ENCODE measurements around the gene WWOX.

Gene WWOX

DNA sequence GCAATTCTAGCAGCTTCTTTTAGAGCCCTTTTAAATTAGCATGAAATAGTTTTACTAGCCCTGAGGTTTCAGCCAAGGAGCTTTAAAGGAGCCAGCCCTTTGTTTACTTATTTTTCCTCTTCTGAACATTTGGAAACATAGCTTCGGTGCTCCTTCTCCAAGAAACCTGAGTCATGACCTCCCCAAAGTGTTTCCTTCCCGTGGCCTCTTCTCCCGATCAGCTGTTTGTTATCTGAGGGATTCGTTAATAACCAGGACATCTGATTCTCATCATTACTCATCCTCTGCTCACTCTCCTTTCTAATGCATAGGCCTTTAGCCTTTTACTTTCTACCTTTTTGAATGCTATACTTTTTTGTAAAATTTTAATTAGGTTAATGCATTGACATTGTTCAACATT lies 204.5 kb downstream of the WWOX start:
- DNase-seq (ENCODE audit: low read depth), result no peak

DNA sequence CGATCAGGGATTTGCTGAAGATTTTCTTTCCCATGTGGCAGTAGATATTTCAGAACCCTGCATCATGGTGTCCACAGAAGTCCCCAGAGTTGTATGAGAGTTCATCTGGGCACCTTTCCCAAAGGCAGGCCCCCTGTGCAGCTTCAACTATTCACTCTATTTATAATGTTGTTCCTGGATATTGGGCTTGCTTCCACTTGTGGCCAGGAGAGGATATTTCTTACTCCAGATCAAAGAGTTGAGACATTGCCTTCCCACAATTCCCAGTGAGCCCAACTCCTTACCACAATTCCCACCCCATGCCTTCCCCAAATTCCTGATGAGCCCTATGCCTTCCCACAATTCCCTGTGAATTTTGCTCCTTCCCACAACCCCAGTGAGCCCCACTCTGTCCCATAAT lies 206.9 kb downstream of the WWOX start:
- DNase-seq (ENCODE audit: low read depth), result no peak

DNA sequence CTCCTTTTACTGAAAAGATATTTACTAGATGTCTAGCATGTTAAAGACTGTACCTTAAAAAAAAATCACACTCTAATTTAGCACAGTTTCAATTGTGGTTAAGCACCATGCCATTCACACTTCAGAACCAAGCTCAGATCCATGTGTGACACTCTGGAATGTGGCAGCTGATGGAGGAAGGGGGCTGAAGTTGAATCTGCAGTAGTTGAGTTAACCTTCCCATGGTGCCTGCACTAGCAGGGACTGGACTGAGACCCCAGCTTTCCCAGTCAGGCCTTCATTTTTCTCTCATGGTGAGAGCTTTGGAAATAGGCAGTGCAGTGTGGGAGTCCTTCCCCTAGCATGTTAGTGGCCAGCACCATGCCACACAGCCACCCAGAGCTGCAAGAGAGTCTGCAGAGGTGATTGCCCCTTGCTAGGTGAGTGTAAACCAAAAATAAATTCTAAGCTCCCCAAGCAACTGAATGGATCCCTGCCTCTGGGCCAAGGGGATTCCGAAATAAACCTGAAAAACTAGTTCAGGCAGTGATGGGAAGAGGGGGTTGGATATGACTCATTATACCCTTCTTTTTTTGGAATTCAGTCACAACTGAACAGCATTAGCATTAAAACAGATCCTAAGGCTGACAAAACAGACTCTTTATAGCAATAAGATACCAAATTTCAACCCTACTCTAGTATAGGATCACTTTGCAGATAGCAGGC lies 208.5 kb downstream of the WWOX start:
- DNase-seq (ENCODE audit: low read depth), result no peak

DNA sequence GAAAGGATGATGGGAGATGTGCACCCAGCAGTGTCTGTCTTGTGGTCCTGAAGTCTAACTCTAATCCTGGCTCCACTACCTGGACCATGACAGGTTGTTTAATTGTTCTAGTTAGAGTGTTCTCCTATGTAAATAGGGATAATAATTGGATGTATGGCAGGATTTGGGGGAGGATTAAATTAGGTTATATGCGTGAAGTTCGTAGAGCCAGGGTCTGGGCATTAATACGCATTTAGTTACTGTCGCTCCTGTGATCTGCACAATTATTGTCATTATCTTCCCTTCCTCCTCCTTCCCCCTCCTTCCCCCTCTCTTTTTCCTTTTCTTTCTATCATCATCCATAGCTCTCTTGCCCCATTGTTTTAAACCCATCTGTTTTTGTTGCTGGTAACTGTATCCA lies 210.3 kb downstream of the WWOX start:
- DNase-seq (ENCODE audit: low read depth), result no peak

DNA sequence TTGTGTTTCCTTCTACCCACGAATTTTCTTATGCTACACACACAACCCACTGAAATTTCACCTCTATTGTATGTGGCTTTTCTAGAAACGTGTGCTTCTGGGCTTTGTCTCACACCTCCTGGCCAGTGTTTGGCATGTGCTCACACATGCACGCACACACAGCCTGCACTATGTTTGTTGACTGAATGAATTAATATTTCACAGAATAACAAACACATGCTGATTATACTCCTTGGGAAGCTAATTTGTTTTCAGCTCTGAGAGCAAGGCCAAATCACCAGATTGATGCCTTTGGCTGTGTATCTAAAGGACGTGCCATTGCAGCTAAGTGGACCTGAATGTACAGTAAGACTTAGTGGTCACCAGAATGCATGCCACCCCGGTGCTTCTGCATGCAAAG lies 210.7 kb downstream of the WWOX start:
- DNase-seq (ENCODE audit: low read depth), result no peak

DNA sequence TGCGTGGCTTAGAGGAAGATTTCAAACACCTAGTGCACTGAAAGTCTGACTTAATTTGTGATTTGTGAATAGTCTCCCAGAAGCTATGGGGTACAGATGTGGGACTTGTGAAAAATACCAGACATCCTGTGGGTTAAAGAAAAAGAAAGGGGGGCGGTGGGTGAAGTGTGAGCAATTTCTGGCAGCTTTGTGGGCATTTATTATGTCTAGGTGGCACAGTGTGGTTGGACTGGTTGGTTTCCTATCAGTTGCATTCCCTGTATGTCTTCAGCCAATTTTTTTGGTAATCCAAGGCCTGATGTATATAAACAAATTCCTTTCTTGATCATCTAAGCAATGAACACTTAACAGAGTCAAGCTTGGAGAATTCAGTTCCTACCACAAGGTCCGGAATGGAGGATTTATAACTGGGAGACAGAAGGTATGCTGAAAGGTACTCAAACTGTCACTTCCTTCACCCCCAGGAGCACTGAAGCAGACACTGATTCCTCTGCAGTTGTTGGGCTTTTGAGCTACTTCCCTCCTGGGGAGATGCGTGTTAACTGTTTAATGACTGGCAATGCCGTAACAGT lies 211.6 kb downstream of the WWOX start:
- no peak for DNase-seq (ENCODE audit: low read depth)

DNA sequence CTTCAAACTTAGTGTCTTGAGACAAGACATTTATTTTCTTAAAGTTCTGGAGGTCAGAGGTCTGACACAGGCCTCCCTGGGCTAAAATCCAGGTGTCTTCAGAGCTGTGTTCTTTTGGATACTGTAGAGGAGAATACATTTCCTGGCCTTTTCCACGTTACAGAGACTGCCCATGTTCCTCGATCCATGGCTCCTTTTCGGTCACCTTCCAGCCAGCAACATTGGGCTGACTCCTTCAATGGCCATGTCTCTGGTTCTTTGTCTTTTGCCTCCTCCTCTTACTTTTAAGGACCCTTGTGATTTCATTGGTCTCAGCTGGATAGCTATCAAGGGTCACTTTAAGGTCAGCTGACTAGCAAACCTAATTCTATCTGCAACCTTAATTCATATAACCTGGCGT lies 212.4 kb downstream of the WWOX start:
- no peak for DNase-seq (ENCODE audit: low read depth)

DNA sequence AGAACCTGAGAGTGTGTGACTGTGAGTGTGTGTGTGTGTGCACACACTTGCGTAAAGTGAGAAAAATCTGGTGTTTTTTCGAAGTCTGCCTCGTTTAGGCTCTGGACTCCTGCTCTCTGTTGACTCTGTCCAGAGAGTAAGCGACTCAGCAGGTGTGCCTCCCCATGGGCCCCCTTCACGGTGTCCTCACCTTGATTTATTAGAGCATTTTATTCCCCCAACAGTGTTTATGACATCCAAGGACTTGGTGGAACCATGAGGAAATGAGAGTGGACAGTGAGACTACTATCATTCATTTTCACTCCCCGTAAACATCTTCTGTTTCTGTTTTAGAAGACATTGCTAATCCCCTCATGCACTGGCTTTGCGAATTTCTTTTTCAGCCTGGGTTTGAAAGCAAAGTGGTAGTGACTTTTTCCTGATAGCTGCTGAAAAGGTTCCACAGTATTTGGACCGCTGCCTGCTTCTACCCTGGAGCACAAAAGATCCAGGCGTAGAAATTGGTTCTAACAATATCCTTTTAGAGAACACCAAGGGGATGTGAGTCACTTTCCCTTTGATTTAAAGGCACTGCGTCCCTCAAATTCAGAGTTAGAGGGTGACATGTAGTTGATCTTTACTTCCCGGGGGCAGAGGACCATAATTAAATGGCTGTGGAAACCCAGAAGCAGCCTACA lies 218.2 kb downstream of the WWOX start:
- no peak for DNase-seq (ENCODE audit: low read depth)

DNA sequence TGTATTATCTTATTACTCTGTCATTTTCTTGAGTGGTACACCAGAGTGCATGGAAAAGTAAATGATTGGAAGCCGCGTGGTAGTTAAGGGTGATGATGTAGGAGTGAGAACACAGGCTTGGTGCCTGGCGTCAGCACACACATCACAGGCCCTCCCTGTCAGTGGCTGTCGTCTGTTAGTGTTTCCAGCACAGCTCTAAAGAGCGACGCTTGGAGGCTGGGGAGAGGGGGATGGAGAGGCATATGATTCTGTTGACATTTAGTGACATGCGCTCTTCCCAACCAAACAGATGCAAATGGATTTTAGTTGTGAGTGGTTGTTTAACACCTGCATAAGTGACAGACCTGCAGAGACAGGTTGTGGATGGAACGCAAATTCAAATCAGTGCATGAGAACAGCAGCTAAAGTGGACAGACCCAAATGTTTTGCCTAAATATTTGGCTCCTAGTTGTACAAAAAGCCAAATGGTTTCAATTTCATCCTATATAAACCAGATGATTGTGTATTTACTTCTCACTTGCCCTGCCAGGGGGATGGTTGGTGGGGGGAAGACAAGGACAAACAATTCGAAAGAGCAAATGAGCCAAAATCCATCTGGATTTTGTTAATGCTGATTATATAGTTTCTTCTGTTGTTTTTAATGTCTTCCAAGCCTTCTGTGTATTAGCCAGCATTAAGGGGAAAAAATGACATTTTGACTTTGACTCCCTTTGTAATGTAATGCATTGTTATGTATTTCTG lies 222.3 kb downstream of the WWOX start:
- no peak for DNase-seq (ENCODE audit: low read depth)

DNA sequence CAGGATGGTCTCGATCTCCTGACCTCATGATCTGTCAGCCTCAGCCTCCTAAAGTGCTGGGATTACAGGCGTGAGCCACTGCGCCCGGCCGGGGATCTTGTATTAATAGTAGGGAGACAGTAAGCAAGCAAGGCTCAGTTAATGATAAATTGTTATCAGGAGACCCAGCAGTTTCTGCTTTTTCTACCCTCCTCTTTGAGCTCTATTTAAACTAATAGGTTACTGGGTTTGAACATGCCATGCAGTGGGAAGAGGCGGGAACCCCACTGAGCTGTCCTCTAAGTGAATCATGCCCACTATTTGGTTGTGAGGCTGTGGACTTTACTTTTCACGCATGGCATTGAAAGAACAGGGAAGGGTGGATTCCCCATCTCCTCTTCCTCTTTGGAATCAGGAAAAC lies 223.9 kb downstream of the WWOX start:
- DNase-seq (ENCODE audit: low read depth), result no peak

DNA sequence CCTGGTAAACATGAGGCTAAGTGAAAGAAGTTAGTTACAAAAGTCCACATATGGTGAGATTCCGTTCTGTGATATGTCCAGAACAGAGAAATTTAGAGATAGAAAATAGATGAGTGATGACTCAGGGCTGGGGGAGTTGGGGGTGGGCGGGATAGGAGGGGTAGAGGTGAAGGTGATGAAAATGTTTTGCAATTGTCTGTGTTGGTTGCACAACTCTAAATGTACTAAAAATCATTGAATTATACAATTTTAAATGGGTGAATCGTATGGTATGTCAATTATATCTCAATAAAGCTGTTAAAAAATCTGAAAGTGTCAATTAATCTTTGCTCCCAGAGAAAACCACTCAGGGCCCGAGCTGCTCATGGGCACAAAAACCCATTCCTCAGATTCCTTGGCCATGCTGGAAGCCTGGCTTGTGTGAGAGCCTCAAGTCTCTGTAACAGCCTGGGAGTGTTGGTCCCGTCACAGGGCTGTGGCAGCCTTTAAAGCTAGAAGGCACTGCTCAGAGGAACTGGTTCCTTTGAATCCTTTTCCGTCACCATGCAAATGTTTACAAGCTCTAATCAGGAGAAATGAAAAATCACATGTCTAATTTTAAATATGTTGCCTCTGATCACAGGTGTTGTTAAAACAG lies 225.3 kb downstream of the WWOX start:
- no peak for DNase-seq (ENCODE audit: low read depth)

DNA sequence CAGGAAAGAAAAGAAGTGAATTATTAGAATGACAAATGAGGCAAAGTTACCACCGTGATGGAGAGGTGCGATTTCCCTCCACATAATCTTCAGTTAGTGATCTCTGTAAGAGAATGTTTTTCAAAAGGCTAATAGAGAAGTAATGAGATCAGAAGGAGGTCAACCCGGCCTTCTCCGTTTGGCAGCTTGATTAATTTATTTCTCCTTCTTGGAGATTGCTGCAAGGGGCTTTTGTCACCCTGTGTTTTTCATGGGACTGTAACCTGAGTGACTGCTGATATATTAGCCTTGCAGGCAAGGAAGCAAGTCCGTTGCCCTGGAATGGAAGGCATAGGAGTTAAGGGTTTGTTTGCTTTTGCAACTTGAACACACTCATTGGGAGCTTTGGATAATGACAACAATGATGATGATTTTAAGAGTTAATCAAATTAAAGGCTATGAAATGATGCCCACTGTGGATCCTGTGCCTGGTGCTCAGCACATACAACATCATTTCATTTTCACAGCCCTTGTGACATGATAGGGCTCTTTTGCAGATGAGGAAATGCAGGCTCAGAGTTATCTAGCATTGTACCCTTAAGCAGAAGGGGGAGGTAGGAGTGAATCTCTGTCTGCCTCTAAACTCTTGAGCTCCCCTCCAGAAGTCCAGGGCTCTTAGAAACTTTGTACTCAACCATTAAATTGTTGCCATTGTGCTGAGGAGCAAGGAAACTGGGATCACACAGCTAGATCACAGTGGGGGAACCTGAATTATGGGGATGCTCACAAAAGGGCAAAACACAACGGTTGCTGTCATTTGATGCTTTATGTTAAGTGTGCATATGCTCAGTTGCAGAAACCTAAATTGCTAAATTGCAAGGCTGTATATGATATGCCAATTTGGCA lies 226.3 kb downstream of the WWOX start:
- DNase-seq (ENCODE audit: low read depth), result no peak

DNA sequence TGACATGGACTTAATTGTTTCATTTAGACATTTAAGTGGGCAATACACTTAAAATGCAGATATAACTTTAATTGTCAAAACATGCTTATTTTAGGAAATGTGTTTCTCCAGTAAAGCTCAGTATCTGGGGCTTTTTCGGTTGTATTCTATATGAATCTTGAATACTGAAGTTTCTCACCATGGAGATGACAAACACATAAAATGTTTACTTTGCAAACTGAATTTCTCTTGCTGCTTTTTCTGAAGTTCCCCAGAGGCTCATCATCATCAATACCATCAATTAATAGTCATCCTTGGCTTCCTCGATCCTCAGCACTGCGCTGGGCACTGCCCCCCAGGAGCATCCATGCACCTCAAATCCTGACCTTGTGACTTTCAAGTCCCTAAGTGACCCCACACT lies 227.3 kb downstream of the WWOX start:
- DNase-seq (ENCODE audit: low read depth), result no peak

DNA sequence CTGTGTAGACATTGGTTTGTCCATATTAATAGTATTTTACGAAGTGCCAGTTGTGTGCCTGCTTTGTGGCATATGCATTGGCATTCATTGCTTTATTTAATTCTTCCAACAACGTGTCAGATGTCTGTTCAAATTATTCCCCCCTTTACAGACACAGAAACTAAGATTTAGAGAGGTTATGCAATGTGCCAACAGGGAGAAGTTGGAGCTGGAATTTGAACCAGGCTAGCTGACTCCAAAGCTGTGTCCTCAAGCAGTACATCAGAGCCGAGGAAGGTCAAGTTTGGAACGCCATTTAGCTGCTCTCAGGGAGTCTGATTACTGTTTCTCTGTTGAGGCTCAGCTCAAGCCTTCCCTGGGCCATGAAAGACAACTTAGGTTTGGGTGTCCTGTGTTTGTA lies 232.3 kb downstream of the WWOX start:
- DNase-seq (ENCODE audit: low read depth), result no peak

DNA sequence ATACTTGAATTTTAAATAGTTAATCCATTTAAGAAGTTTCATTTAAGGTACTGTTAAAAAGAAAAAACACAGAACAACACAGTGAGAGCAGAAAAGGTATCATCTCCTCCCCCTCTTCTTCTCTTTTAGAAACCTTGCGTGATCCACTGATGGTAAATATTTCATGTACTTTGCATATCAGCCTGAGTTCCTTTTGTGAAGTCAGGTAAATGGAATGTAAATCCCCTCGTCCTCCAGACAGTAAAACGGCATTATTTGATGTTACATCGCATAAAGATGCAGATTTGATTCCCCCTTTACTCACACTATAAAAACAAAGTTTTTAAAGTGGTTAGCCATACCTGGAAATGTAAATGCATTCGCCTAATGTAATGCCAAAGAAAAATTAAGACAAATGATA lies 234.4 kb downstream of the WWOX start:
- DNase-seq (ENCODE audit: low read depth), result no peak

DNA sequence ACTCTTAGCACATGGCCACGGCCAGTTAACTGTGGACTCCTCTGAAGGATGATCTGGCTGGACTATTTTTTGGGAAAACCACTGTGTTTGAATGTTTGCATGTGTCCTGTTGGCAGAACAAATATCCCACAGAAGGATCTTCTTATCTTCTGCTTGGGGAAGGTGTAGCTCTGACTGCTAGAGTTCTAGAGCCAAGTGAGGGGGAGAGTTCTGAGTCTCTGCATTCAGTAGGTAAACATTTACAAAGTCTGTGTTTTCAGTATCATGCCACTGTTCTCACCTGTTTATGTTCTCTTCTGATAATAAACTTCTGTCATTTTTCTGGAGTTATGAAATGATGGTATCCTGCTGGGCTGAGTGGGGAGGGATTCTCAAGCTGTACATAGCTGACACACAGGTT lies 241.1 kb downstream of the WWOX start:
- DNase-seq (ENCODE audit: low read depth), result no peak

DNA sequence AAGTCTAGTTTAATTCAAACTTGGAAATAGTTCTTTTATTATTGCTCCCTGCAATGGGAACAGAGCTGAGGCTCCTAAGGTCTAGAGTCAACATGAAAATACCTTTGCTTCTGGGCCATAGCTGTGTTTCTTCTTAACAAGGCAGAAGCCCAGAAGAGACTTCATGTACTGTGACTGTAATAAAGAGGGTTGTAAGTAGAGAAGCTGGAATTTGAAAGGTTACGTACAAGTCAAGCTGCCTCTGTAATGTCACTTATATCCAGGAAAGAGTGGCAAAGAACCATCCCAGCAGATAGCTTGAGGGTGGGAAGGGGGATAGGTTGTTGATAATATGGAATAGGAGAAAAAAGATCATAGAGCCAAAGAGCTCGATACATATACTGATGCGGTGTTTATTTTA lies 248.6 kb downstream of the WWOX start:
- DNase-seq (ENCODE audit: low read depth), result no peak

DNA sequence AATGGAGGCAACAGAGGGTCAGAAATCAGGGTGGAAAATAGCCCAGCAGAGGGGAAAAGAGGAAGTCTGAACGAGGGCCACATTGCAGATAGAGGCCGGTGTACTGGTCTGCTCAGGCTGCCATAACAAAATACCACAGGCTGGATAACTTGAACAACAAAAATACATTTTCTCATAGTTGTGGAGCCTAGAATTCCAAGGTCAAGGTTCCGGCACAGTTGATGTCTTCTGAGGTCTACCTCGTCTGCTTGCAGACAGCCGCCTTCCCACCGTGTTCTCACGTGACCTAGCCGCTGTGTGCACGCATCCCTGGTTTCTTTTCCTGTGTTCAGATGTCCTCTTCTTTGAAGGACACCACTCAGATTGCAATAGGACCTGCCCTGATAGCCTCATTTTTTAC lies 249.4 kb downstream of the WWOX start:
- no peak for DNase-seq (ENCODE audit: low read depth)

DNA sequence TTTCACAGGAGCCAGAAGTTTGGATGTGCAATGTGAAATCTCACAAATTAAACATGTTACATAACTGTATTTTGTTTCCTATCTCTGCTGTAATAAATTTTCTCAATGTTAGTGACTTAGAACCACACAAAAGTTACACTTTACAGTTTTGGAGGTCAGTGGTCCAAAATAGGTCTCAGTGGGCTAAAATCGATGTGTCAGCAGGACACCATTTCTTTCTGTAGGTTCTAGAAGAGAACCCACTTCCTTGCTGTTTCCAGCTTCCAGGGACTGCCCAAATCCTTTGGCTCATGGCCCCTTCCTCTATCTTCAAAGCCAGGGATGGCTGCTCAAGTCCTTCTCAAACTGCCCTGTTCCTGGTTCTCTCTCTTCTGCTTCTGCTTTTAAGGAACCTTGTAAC lies 252.7 kb downstream of the WWOX start:
- no peak for DNase-seq (ENCODE audit: low read depth)

DNA sequence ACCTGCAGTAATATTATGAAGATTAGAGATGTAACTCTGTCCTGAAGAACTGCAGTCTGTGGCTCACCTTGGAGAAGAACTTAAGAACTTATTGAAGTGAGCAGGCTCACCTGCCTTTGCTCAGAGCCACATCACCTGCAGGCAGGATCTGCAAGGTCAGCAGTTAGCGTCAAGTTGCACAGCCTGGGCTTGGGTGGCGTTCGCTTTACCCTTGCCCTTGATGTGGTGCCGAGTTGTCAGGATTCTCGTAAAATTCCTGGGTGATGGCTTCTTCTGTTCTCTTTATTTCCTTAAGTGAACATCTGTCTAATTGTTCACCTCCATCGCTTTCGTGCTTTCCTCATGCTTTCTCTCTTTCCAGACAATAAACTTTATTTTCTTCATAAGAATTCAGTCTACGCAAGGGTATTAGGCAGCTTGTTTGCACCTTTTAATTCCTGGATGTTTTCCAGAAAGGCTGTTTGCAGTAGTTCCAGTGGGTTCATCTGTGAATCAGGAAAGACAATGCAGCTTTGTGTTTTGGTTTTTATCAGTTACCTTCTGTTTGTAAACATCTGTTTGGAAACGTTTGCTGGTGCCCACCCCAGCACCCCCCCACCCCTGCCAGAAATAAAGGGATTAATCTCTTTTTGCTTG lies 254.3 kb downstream of the WWOX start:
- no peak for DNase-seq (ENCODE audit: low read depth)

DNA sequence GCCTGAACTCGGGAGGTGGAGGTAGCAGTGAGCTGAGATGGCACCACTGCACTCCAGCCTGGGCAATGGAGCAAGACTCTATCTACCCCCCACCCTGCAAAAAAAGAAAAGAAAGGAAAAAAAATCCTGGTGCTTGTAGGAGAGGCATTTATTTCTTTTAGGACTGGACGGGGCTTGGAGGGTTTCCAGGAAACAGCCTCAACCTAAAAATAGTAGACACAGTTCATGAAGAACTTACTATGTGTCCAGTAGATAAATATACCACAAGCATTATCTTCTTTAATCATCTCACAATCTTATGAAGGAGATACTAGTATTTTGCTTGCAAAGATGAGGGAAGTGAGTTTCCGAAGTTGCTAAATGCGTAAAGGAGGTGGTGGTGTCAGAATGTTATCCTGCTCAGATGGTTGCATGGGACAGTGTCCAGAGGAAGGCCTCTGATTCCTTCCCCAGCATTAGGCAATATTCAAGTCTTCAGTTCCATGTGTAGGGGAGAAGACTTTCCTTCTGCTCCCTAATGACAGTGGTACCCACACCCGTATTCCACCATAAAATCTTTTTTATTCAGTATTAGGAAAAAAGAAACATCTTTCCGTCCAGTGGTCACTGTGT lies 263.2 kb downstream of the WWOX start:
- DNase-seq (ENCODE audit: low read depth), result no peak
